H1 (cell line): ENCODE measurements around the gene H6PD. TPM values are rescaled to one million over a fixed set of nuclear protein-coding genes. Genes with fewer than 3 reads are reported as not detected.

Experiments used
- CTCF ChIA-PET: fragments of 300-600 bp; sonication (Branson Sonifier 250); formaldehyde crosslinking; loops from one replicate; lab custom pipeline; 2021; ENCODE audit not compliant: partially characterized antibody; lab: Charles Lee
- POLR2A ChIA-PET: fragments of 300-600 bp; sonication (Branson Sonifier 250); formaldehyde crosslinking; loops from one replicate; lab custom pipeline; 2021; ENCODE audit warnings: inconsistent platforms; ENCODE audit not compliant: partially characterized antibody; lab: Charles Lee
- DNase-seq, 2 experiments: peaks; one replicate each; pipeline versions ENCODE4 v3.0.0 to v3.0.0-alpha.2; 2010 to 2022; ENCODE audit warnings: low spot score in 2 of 2, low read depth in 1 of 2, mixed read lengths in 1 of 2
- FAIRE-seq: peaks from 2 replicates; lab custom pipeline; 2011; peaks lifted over from hg19 to GRCh38; lab: Jason Lieb, UNC
- H2AFZ ChIP-seq: 2 replicates; pipeline ENCODE4 v1.8.1; 2012; ENCODE audit warnings: low read length, inconsistent platforms
- H2AK5ac ChIP-seq: 2 replicates; pipeline ENCODE4 v1.6.1; 2013; ENCODE audit warnings: low read depth, low read length
- H2BK120ac ChIP-seq: replicated peaks from 2 replicates; pipeline ENCODE3; 2013; ENCODE audit warnings: low read depth, low read length, inconsistent platforms
- H2BK12ac ChIP-seq: 2 replicates; pipeline ENCODE4 v1.6.1; 2013; ENCODE audit warnings: low read depth, low read length
- H2BK15ac ChIP-seq: 2 replicates; pipeline ENCODE4 v1.6.1; 2013; ENCODE audit warnings: low read length
- H2BK20ac ChIP-seq: 2 replicates; pipeline ENCODE4 v1.6.1; 2013; ENCODE audit warnings: low read length
- H2BK5ac ChIP-seq: 2 replicates; pipeline ENCODE4 v1.6.1; 2013; ENCODE audit warnings: low read depth, low read length
- H3K14ac ChIP-seq: 2 replicates; pipeline ENCODE4 v1.6.1; 2013; ENCODE audit warnings: inconsistent platforms; ENCODE audit not compliant: insufficient read length
- H3K18ac ChIP-seq: 2 replicates; pipeline ENCODE4 v1.6.1; 2013; ENCODE audit warnings: low read length; ENCODE audit errors: extremely low read depth
- H3K23ac ChIP-seq: 2 replicates; pipeline ENCODE4 v1.6.1; 2013; ENCODE audit warnings: inconsistent platforms; ENCODE audit not compliant: insufficient read length
- H3K23me2 ChIP-seq: 2 replicates; pipeline ENCODE4 v1.6.1; 2013; ENCODE audit warnings: low read depth, low read length
- H3K27ac ChIP-seq: 2 replicates; pipeline ENCODE4 v1.6.1; 2011; ENCODE audit warnings: low read depth, low read length, inconsistent platforms
- H3K27me3 ChIP-seq, 4 experiments: replicated peaks in 1 of 4; 1 replicate in 1 of 4; 2 replicates in 3 of 4; pipeline versions ENCODE4 v1.6.1 to v1.8.1; 2011 to 2013; ENCODE audit warnings: low read length in 3 of 4, mild to moderate bottlenecking in 3 of 4, inconsistent platforms in 2 of 4, mixed read lengths in 2 of 4, moderate library complexity in 1 of 4; ENCODE audit not compliant: control insufficient read depth in 3 of 4, insufficient read depth in 3 of 4; ENCODE audit errors: extremely low read depth in 1 of 4
- H3K36me3 ChIP-seq, 4 experiments: 2 replicates each; pipeline versions ENCODE4 v1.6.1 to v1.8.1; 2011 to 2013; ENCODE audit warnings: mild to moderate bottlenecking in 4 of 4, low read length in 3 of 4, moderate library complexity in 2 of 4, control low read depth in 1 of 4, inconsistent platforms in 1 of 4; ENCODE audit not compliant: insufficient read depth in 4 of 4, control insufficient read depth in 2 of 4
- H3K4ac ChIP-seq: replicated peaks from 2 replicates; pipeline ENCODE3; 2013; ENCODE audit warnings: low read length, low read depth, mixed read lengths, inconsistent platforms; ENCODE audit not compliant: insufficient read length
- H3K4me1 ChIP-seq, 4 experiments: replicated peaks in 1 of 4; 1 replicate in 1 of 4; 2 replicates in 3 of 4; pipeline versions ENCODE4 v1.6.1 to v1.8.1; 2011 to 2013; ENCODE audit warnings: low read length in 3 of 4, inconsistent platforms in 2 of 4, mixed read lengths in 1 of 4; ENCODE audit not compliant: insufficient read depth in 4 of 4, control insufficient read depth in 3 of 4
- H3K4me2 ChIP-seq, 2 experiments: 2 replicates each; pipeline versions ENCODE4 v1.6.1 to v1.8.1; 2011 to 2013; ENCODE audit warnings: low read depth in 2 of 2, low read length in 2 of 2, control low read depth in 1 of 2, inconsistent platforms in 1 of 2, mild to moderate bottlenecking in 1 of 2; ENCODE audit not compliant: insufficient read depth in 1 of 2
- H3K4me3 ChIP-seq, 4 experiments: fragments of 200-600, 300-600 bp in 1 of 4; sonication (generic), shearing (Covaris generic), sonication (Bioruptor Twin) in 1 of 4; 2 replicates each; pipeline versions ENCODE4 v1.5.1 to v1.8.1; 2011 to 2016; ENCODE audit warnings: low read length in 4 of 4, low read depth in 3 of 4, control low read depth in 2 of 4, inconsistent platforms in 2 of 4, mild to moderate bottlenecking in 2 of 4, mixed read lengths in 1 of 4, moderate library complexity in 1 of 4; ENCODE audit not compliant: insufficient read depth in 2 of 4; ENCODE audit errors: extremely low read depth in 1 of 4
- H3K56ac ChIP-seq: replicated peaks from 2 replicates; pipeline ENCODE3; 2013; ENCODE audit warnings: low read depth, mild to moderate bottlenecking, mixed read lengths, low read length, inconsistent platforms; ENCODE audit not compliant: insufficient read length
- H3K79me1 ChIP-seq: 2 replicates; pipeline ENCODE4 v1.6.1; 2013; ENCODE audit warnings: low read depth, low read length, control low read depth
- H3K79me2 ChIP-seq, 2 experiments: 2 replicates each; pipeline versions ENCODE4 v1.6.1 to v1.8.1; 2012 to 2013; ENCODE audit warnings: low read length in 2 of 2, mild to moderate bottlenecking in 2 of 2, inconsistent platforms in 1 of 2; ENCODE audit not compliant: insufficient read depth in 2 of 2, control insufficient read depth in 1 of 2
- H3K9ac ChIP-seq, 4 experiments: replicated peaks in 1 of 4; 1 replicate in 1 of 4; 2 replicates in 3 of 4; pipeline versions ENCODE4 v1.6.1 to v1.8.1; 2011 to 2013; ENCODE audit warnings: low read depth in 3 of 4, low read length in 3 of 4, control low read depth in 2 of 4, mild to moderate bottlenecking in 2 of 4, moderate library complexity in 2 of 4, inconsistent platforms in 1 of 4; ENCODE audit errors: extremely low read depth in 1 of 4
- H3K9me3 ChIP-seq, 2 experiments: 2 replicates each; pipeline versions ENCODE4 v1.6.1 to v1.8.1; 2012 to 2013; ENCODE audit warnings: mild to moderate bottlenecking in 2 of 2, moderate library complexity in 2 of 2, control low read depth in 1 of 2, inconsistent platforms in 1 of 2, low read depth in 1 of 2, low read length in 1 of 2, mixed read lengths in 1 of 2; ENCODE audit not compliant: insufficient read depth in 2 of 2
- H4K20me1 ChIP-seq, 2 experiments: replicated peaks in 1 of 2; 2 replicates each; pipeline versions ENCODE3 to v1.8.1; 2011 to 2013; ENCODE audit warnings: inconsistent platforms in 2 of 2, low read length in 2 of 2, mild to moderate bottlenecking in 1 of 2; ENCODE audit not compliant: insufficient read depth in 2 of 2, control insufficient read depth in 1 of 2
- H4K5ac ChIP-seq: 2 replicates; pipeline ENCODE4 v1.6.1; 2013; ENCODE audit warnings: low read length, low read depth, mixed read lengths, inconsistent platforms; ENCODE audit not compliant: insufficient read length
- H4K8ac ChIP-seq: 2 replicates; pipeline ENCODE4 v1.8.0; 2013; ENCODE audit warnings: mild to moderate bottlenecking, moderate library complexity, low read length, inconsistent platforms; ENCODE audit not compliant: insufficient read depth; ENCODE audit errors: extremely low read depth
- H4K91ac ChIP-seq: replicated peaks from 2 replicates; pipeline ENCODE3; 2013; ENCODE audit warnings: low read length, mixed read lengths, inconsistent platforms; ENCODE audit not compliant: insufficient read length
- SIN3A ChIP-seq, 2 experiments: IDR thresholded peaks in 1 of 2; conservative IDR thresholded peaks in 1 of 2; 2 replicates each; pipeline ENCODE4 v1.6.1; 2011 to 2012; ENCODE audit warnings: low read length in 2 of 2, improper control_type of control experiment in 1 of 2, low read depth in 1 of 2, mild to moderate bottlenecking in 1 of 2
- SIRT6 ChIP-seq: IDR thresholded peaks from one replicate; pipeline ENCODE4 v1.7.1; 2012; ENCODE audit warnings: low read length, inconsistent platforms
- WGBS, 2 experiments: shearing (Covaris generic) in 1 of 2; methylation state at CpG; one replicate each; pipeline versions ENCODE4 v1.1.6 to v1.1.7; 2013 to 2015; ENCODE audit warnings: low lambda C conversion rate in 2 of 2, mixed read lengths in 2 of 2, inconsistent platforms in 1 of 2, low coverage in 1 of 2, missing lambda C conversion rate in 1 of 2; ENCODE audit not compliant: insufficient replicate concordance in 2 of 2, insufficient coverage in 1 of 2, insufficient read length in 1 of 2; ENCODE audit errors: extremely low coverage in 1 of 2, missing lambda C conversion rate in 1 of 2; 5-methylcytosine and 5-hydroxymethylcytosine counted together
- polyA plus RNA-seq, 7 experiments: library from polyadenylated mRNA; depleted of rRNA in 3 of 7; stranded (reverse) in 5 of 7; unstranded in 2 of 7; fragments of >200 nt in 5 of 7; fragments of 200-250 nt in 2 of 7; gene quantifications; 1 replicate in 5 of 7; 2 replicates in 1 of 7; 4 replicates in 1 of 7; pipeline versions ENCODE4 v1.2.1 to v1.2.3, GENCODE V29; 2011 to 2013; ENCODE audit warnings: missing spikeins in 2 of 7, mixed read lengths in 2 of 7
- total RNA-seq: library from RNA; stranded (reverse); fragmentation: NEBNext Ultra II Directional; extraction: Animal tissue kit (Norgen Biotek cat#: 25700); gene quantifications from 2 replicates; pipeline ENCODE4 v1.2.1, GENCODE V29; 2021
- TF ChIP-seq, protein P1 (sequence below): IDR thresholded peaks from 2 replicates; pipeline ENCODE4 v1.6.1; 2011; ENCODE audit warnings: low read length, improper control_type of control experiment

The H6PD gene
- total and polyA plus RNA-seq, 2 of the 8 experiments (the other 6 are each of a cell fraction or from before 2014, with no cell fraction given) = 3.6 to 3.8 TPM

DNA sequence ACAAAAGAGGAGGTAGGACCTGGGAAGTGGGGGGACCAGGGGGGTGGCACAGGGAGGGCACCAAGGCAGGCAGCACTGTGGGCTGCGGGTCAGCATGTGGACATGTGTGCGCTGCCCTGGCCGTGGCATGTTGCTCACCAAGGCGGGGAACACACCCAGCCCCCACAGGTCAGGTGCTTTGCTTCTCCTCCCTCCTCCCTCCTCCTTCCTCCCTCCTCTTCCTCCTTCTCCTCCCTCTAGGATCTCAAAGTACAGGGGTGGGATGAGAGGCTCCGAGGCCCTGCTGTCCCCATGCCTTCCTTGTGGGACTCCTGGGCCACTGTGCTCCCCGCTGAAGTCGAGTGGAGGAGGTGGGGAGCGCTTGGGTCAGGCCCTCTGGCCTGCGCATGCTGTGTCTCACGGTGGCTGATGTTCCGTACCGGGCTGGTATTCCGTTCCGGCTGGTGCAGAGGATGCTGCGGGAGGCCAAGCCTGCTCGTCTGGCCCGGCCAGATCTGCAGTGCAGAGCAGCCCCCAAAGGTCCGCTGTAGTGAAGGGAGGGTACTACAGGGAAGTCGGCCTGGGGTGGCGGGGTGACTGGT is 84.7 kb downstream of the H6PD start:
- no peak for FAIRE-seq
- Histone ChIP-seq H4K5ac (peak overlapping the region; percentile 44), H3K4me2 (peak overlapping the region; percentile 55 to 71; a peak in 2 of 4 replicates), H3K56ac (no peak overlapping the region), H3K4ac (peak overlapping the region; percentile 96), H3K79me1 (no peaks in the 10 kb centered on the region; the same call in 1 of the 2 replicates), H3K79me2 (no peaks in the 10 kb centered on the region), H4K20me1 (peaks cover 0 to 4% of the 10 kb centered on the region in 2 experiments), H3K18ac (peak overlapping the region; percentile 68; the same call in 1 of the 2 replicates), H3K36me3 (no peaks in the 10 kb centered on the region), H3K4me1 (peaks cover 12 to 37% (median 26%) of the 10 kb centered on the region in 4 experiments), H2AK5ac (peak overlapping the region; percentile 56), H4K8ac (peak overlapping the region; percentile 62), H3K9ac (no peak overlapping the region), H2AFZ (no peak overlapping the region), H3K9me3 (no peaks in the 10 kb centered on the region), H4K91ac (peak overlapping the region; percentile 77), H3K27me3 (peaks cover 0 to 2% (median 0%) of the 10 kb centered on the region in 4 experiments; a peak in 1 of 7 replicates), H2BK15ac (peak overlapping the region; percentile 46; the same call in 1 of the 2 replicates), H3K27ac (peak overlapping the region; percentile 14; the same call in 1 of the 2 replicates), H2BK5ac (peak overlapping the region; percentile 40; the same call in 1 of the 2 replicates), H3K23me2 (no peaks in the 10 kb centered on the region), H2BK20ac (peak overlapping the region; percentile 86), H3K4me3 (no peak overlapping the region), H3K14ac (no peak overlapping the region), H2BK12ac (peak overlapping the region; percentile 86; the same call in 1 of the 2 replicates), H3K23ac (no peak overlapping the region), H2BK120ac (no peak overlapping the region)
- DNase-seq = no peak
- ChIA-PET POLR2A (interaction anchor here (0.7 to 1.6 kb wide), 3 partner anchors 9 to 52 kb away, joined by 3 to 8 read pairs (median 4); no protein-coding TSS in a partner anchor), CTCF (interaction anchor here (1.6 kb wide), 2 partner anchors 14 to 31 kb away, joined by 4 to 6 read pairs; no protein-coding TSS in a partner anchor)
- 72% methylated on average over 16 of the region's 20 CpGs; no CpG with 5 or more reads in 1 of the 2 experiments for WGBS, 2 experiments
- TF ChIP-seq SIN3A (conservative IDR thresholded peaks at IDR 0.05 in 1 of 2, IDR thresholded peaks at IDR 0.05 in 1 of 2; ENCODE audit: low read depth in 1 of 2, low read length in 2 of 2) (no peak), SIRT6 (no peak)
- TF ChIP-seq, protein P1, sequence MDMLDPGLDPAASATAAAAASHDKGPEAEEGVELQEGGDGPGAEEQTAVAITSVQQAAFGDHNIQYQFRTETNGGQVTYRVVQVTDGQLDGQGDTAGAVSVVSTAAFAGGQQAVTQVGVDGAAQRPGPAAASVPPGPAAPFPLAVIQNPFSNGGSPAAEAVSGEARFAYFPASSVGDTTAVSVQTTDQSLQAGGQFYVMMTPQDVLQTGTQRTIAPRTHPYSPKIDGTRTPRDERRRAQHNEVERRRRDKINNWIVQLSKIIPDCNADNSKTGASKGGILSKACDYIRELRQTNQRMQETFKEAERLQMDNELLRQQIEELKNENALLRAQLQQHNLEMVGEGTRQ = no peak
